Omental fat pad (tissue), 4 donors: Measurements from ENCODE around the gene ARL8A. TPM values are rescaled to one million over a fixed set of nuclear protein-coding genes. Genes with fewer than 3 reads are reported as not detected.

Experiments used
- ATAC-seq: fragments of 150-250 bp; one replicate; pipeline ENCODE4 v1.9.1; 2016; ENCODE audit warnings: mild to moderate bottlenecking, moderate library complexity; ENCODE audit not compliant: low FRiP score
- DNase-seq: peaks from one replicate; pipeline ENCODE4 v3.0.0-alpha.2; 2019; ENCODE audit warnings: low spot score
- CTCF ChIP-seq, 3 donors: fragments of 450-650 bp; IDR thresholded peaks; one replicate each; pipeline ENCODE4 v1.5.1; 2016 to 2017; ENCODE audit warnings: antibody characterized with exemption in 3 of 3, mild to moderate bottlenecking in 3 of 3, moderate library complexity in 2 of 3
- total RNA-seq, 4 donors: library from RNA; depleted of rRNA; stranded (reverse); fragments of >200 nt; gene quantifications; one replicate each; pipeline ENCODE4 v1.1.0, GENCODE V29; 2016

The ARL8A gene
- total RNA-seq, 4 donors from 2014 or later, result 31.1 to 61.8 (median 43.0) TPM

DNA sequence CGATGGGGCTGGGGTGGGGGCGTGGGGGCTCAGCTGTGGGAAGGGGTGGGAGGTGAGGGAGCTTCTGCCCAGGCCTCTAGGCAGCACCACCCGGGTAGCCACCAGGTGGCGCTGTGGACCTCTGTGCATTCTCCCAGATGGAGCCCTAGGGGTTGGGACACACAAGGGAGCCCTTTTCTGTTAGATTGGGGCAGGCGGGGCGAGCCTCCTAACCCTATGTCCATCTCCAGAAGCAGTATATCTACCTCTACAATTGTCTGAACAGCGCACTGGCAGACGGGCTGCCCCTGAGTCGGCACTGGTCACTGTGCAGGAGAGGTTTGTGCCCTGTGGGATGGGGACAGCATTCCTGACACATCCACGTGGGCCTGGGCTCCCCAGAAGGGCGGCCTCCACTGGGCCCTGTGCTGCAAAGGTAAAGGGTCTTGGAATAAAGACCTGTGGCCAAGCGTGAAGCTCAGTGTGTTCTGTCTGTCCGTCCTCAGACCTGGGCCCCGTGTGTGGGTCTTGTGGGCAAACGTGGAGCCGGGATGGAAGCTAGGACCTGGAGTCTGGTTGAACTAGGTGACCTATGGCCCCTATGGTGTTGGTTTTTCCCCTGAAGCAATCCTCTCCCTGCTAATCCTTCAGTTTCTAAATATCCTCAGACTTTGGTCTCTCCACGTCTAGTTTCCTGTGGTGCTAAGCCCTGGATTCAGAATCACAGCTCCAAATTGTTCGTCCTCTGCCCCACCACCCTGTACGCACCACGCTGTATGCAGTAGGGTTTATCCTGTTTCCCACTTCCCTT is 44.7 kb upstream of the ARL8A start:
- peak; percentile 84 for DNase-seq
- no peak for ATAC-seq
- TF ChIP-seq CTCF (IDR thresholded peaks at IDR 0.05), result no peak

GRCh38 chr1:202187697-202188407 is 43.3 kb upstream of the ARL8A start:
- ATAC-seq (no peak), DNase-seq (no peak)
- TF ChIP-seq CTCF (IDR thresholded peaks at IDR 0.05), result no peak

GRCh38 chr1:202187041-202187671 is 42.6 kb upstream of the ARL8A start:
- ATAC-seq, result no peak

GRCh38 chr1:202186327-202186726 is 41.8 kb upstream of the ARL8A start:
- TF ChIP-seq CTCF (IDR thresholded peaks at IDR 0.05), result no peak
- no peak for ATAC-seq
- no peak for DNase-seq

More at GRCh38 chr1:202187041-202187671, 42.6 kb upstream of the ARL8A start:
- TF ChIP-seq CTCF (IDR thresholded peaks at IDR 0.05), result no peak
- DNase-seq, result no peak

DNA sequence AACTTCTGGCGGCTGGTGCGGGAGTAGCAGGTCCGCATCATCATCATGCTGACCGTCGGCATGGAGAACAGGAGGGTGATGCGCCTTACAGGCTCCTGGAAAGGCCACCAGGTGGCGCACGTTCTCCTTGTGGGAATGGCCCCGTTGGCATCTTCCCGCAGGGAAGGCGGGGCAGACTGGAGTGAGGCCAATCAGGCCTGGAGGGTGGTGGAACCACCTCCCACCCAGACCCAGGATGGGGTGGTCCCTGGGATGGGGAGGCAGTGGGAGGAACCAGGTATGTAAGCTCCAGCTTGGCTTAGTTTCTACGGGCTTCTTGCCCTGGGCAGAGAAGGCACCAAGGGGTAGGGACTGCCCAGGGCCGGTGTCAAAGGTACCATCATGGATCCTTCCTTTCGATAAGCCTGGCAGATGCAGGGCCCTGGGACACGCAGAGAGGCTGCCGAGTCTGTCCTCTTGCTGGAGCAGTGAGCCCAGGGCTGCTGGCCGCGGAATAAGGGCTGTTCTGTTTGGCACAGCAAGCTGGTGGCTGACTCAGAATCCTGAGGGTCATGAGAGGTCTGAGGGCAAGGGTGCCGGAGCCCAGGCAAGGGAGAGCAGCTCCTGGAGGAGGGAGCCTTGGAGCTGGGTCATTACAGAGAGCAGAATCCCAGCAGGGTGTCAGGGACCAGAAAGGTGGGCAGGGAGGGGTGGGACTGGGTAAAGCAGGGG is 40.4 kb upstream of the ARL8A start:
- DNase-seq (peak; percentile 76), ATAC-seq (peak; percentile 64)
- TF ChIP-seq CTCF (IDR thresholded peaks at IDR 0.05), result peak in 1 of 3 donors; percentile 60

DNA sequence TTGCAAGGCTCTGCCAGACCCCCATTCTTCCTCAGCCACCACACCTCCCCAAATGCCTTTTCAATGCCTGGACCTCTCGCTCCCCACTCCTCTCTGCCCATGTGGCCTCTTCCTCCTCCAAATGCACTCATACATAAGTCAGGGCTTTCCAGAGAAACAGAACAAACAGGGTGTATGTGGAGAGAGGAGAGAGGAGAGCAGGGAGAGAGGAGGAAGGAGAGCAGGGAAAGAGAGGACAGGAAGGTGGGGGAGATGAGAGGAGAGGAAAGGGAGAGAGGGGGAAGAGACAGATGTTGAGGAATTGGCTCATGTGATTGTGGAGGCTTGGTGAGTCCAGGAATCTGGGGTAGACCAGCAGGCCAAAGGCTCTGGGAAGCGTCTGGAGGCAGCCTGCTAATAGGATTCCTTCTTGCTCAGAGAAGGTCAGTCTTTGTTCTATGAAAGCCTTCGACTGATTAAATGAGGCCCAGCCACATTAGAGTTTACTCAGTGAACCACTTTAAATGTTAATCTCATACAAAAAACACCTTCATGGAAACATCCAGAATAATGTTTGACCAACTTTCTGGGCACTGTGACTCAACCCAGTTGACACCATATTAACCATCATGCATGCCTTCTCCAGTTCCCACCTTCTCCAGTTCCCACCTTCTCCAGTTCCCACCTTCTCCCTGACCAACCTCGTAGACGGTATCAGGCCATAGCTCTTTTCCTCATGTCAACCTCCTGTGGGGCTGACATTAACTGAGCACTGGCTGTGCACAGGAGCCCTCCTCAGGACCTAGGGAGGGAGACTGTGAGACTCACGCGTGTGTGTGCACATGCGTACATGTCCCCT is 37.7 kb upstream of the ARL8A start:
- ATAC-seq (no peak), DNase-seq (no peak)
- no peak for TF ChIP-seq CTCF (IDR thresholded peaks at IDR 0.05)
